Measurements from ENCODE around the gene DCC.

The DCC gene

DNA sequence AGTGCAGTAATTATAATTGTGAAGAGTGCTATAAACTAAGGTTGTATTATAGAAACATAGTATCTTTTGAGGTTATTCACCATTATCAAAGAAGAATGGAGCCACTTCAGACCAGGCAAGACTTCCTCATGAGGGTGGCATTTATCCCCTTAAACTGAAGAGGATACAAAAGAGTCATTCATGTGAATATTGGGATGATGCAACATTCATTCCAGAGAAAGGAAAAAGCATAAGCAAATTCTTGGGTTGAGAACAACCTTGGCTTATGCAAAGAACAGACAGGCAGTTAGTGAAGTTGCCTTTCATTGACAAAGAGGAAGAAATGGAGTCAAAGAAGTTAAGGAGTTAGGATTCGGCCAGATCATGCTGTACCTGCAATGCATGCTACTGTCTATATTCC, 1201.9 kb downstream of the DCC start:
- no peak overlapping the region for H3K27ac Mint-ChIP-seq
- H3K27me3 Mint-ChIP-seq (ENCODE audit: low read depth, poor library complexity): peaks cover 4% of the 10 kb centered on the region
- no peaks in the 10 kb centered on the region for H3K9me3 Mint-ChIP-seq
- no peaks in the 10 kb centered on the region for H3K36me3 Mint-ChIP-seq (ENCODE audit: low read depth)
- TF ChIP-seq, protein P1, sequence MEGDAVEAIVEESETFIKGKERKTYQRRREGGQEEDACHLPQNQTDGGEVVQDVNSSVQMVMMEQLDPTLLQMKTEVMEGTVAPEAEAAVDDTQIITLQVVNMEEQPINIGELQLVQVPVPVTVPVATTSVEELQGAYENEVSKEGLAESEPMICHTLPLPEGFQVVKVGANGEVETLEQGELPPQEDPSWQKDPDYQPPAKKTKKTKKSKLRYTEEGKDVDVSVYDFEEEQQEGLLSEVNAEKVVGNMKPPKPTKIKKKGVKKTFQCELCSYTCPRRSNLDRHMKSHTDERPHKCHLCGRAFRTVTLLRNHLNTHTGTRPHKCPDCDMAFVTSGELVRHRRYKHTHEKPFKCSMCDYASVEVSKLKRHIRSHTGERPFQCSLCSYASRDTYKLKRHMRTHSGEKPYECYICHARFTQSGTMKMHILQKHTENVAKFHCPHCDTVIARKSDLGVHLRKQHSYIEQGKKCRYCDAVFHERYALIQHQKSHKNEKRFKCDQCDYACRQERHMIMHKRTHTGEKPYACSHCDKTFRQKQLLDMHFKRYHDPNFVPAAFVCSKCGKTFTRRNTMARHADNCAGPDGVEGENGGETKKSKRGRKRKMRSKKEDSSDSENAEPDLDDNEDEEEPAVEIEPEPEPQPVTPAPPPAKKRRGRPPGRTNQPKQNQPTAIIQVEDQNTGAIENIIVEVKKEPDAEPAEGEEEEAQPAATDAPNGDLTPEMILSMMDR (IDR thresholded peaks at IDR 0.05): no peak
- H3K4me3 Mint-ChIP-seq: no peak overlapping the region
- no peak for DNase-seq
- peaks cover 3% of the 10 kb centered on the region for H3K4me1 Mint-ChIP-seq

DNA sequence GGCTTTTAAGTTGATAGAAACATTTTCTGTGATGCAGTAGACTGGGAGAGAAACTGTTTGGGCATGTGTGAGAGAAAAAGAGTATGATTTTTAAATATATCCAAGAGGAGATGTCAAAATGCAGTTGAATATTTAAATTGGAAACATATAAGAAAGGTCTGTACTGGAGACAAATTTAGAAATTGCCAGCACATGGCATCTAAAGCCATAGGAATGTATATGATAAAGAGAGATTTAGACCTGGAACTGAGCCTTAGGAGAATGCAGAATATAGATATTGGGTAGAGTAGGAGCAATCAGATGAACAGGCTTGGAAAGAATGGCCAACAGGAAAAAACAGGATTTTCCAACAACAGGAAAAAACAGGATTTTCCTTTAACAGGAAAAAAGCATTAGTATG, 1203.7 kb downstream of the DCC start:
- Mint-ChIP-seq H3K27ac (no peak overlapping the region), H3K36me3 (ENCODE audit: low read depth) (no peaks in the 10 kb centered on the region), H3K4me1 (no peaks in the 10 kb centered on the region), H3K4me3 (no peak overlapping the region), H3K9me3 (no peaks in the 10 kb centered on the region), H3K27me3 (ENCODE audit: low read depth, poor library complexity) (peaks cover 4% of the 10 kb centered on the region)
- no peak for DNase-seq
- TF ChIP-seq, protein P1 (IDR thresholded peaks at IDR 0.05): no peak

DNA sequence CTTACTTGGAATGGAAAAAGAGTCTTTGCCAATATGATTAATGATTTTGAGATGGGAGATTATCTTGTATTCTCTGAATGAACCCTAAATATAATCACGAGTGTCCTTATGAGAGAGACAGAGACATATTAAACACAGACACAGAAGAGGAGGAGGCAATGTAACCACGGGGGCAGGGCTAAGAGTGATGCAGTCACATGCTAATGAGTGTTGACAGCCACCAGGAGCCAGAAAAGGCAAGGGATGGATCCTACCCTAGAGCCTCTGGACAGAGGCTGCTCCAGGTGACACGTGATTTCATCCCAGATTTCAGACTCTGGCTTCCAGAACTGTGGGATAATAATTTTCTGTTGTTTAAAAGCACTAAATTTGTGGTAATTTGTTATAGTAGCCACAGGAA, 1204.9 kb downstream of the DCC start:
- Mint-ChIP-seq H3K27ac (no peak overlapping the region), H3K36me3 (ENCODE audit: low read depth) (no peaks in the 10 kb centered on the region), H3K4me3 (no peak overlapping the region), H3K27me3 (ENCODE audit: low read depth, poor library complexity) (peaks cover 4% of the 10 kb centered on the region), H3K4me1 (no peaks in the 10 kb centered on the region), H3K9me3 (peaks cover 2% of the 10 kb centered on the region)
- TF ChIP-seq, protein P1 (IDR thresholded peaks at IDR 0.05): no peak
- DNase-seq: no peak

DNA sequence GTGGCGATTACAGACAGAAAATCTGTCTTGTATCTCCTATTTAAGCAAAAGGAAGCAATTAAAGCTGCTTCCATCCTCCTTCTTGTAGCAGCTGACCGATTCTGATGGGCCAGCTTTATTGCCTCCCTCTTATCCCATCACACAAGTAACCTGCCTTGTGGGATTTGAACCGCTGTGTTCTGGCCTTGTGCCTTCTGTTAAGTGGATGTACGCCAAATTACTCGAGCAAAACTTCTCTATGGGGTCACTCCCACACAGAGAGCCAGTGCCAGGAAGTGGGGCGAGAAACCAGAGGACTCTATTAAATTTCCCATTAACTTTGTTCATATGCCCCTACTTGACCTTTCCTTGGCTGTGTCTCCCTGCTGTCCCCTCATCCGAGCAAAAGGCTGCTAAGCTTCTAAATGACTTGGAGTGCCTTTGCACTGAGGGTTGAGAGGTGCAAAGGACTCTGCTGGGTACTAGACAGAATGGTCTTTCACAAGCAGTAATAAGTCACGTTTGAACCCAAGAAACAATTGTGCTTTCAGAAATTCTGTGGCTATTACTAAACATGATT, 1212.0 kb downstream of the DCC start:
- TF ChIP-seq, protein P1 (IDR thresholded peaks at IDR 0.05): no peak
- peak; percentile 4 for DNase-seq
- Mint-ChIP-seq H3K27me3 (ENCODE audit: low read depth, poor library complexity) (peaks cover 3% of the 10 kb centered on the region), H3K4me1 (peaks cover 8% of the 10 kb centered on the region), H3K4me3 (no peak overlapping the region), H3K36me3 (ENCODE audit: low read depth) (peaks cover 4% of the 10 kb centered on the region), H3K9me3 (peaks cover 9% of the 10 kb centered on the region), H3K27ac (peak overlapping the region; percentile 78)

DNA sequence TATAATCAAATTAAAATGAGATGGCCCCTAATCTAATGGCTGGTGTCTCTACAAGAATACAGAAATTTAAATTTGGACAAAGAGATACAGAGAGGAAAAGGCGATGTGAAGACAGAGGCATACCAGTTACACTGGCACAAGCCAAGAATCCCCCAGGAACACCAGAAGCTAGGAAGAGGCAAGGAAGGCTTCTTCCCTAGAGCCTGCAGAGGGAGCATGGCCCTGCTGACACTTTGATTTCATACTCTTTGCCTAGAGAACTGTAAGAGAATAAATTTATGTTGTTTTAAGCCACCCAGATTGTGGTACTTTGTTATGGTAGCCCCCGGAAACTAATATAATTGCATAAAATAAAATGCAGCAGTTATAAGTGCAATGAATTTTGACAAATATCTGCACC, 1213.0 kb downstream of the DCC start:
- H3K27ac Mint-ChIP-seq: no peak overlapping the region
- H3K4me1 Mint-ChIP-seq: peaks cover 8% of the 10 kb centered on the region
- no peak overlapping the region for H3K4me3 Mint-ChIP-seq
- H3K36me3 Mint-ChIP-seq (ENCODE audit: low read depth): peaks cover 4% of the 10 kb centered on the region
- H3K9me3 Mint-ChIP-seq: peaks cover 9% of the 10 kb centered on the region
- TF ChIP-seq, protein P1 (IDR thresholded peaks at IDR 0.05): no peak
- no peak for DNase-seq
- peaks cover 3% of the 10 kb centered on the region for H3K27me3 Mint-ChIP-seq (ENCODE audit: low read depth, poor library complexity)

DNA sequence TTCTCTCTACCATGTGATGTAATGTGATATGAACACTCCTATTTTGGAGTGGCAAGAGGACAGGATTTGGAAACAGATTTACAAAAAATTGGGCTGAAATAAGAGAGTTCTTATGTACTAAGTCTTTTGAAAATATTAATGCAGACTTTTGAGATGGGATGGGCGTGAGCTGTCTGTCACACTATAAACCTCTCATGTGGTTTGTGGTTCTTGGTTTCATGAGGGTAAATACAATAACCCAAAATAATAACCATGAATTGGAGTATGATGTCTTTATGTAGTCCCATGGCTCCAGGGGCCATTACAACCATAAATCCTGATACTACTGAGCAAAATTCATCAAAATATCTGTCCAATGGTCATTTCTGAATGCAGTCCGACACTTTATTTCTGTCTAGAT, 1216.5 kb downstream of the DCC start:
- TF ChIP-seq, protein P1 (IDR thresholded peaks at IDR 0.05): no peak
- peaks cover 3% of the 10 kb centered on the region for H3K27me3 Mint-ChIP-seq (ENCODE audit: low read depth, poor library complexity)
- H3K4me1 Mint-ChIP-seq: peaks cover 8% of the 10 kb centered on the region

More for the DNA sequence above, 1216.5 kb downstream of the DCC start:
- Mint-ChIP-seq H3K36me3 (ENCODE audit: low read depth) (no peaks in the 10 kb centered on the region), H3K9me3 (peaks cover 7% of the 10 kb centered on the region), H3K27ac (peak overlapping the region; percentile 91), H3K4me3 (no peak overlapping the region)
- no peak for DNase-seq

Data from nephron progenitor cell (in vitro differentiated cells).